COR-L47 (cell line): Measurements from ENCODE around the gene HOXA6.

ENCODE experiments used
- DNase-seq: peaks from one replicate; lab custom pipeline; 2025; lab: John Stamatoyannopoulos, UW

Gene HOXA6

GRCh38 chr7:27149842-27150567 lies 2.4 kb upstream of the HOXA6 start:
- no peak for DNase-seq

DNA sequence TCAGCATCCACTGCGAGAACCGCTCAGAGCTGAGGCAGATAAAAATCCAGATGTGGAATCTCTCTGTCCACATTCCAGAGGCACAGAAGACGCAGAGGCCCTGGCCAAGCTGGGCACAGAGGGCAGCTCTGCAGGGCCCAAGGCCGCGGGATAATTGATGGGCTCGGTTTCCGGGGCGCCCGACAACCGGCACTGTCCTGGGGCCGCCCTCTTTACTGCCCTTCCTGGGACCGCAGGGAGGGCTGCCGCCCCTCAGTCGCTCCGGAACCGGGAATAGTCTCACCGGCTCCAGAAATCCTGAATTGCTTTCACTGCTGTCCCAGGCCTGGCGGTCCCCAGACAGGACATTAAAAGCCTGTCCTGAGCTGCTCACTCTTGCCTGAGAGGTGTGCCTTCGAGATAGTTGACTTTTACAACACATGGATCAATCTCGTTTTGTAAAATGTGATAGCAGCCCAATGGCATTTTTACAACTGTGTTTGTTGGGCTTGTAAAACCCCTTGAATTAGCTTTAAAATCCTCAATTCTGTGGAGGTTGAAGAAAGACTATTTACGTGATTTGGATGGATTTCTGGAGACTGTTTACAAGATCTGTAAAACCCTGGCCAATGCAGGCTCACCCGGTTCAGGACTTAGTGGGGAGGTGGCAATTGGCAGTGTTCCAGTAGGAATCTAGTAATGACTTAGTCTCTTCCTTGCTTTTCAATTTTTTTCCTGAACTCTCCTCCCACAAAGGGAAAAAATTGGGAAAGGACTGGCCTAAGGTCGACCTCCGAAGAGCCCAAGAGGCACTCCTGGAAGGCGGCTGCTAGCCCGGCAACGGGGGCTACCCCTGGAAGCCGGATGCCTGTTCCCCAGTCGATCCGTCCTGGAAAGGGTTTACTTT lies 1.4 kb upstream of the HOXA6 start:
- no peak for DNase-seq

- no peak for DNase-seq
Observed at GRCh38 chr7:27148031-27148755, 619 bp upstream of the HOXA6 start.

- DNase-seq, result no peak
Observed at GRCh38 chr7:27146491-27147198, 929 bp downstream of the HOXA6 start.

DNA sequence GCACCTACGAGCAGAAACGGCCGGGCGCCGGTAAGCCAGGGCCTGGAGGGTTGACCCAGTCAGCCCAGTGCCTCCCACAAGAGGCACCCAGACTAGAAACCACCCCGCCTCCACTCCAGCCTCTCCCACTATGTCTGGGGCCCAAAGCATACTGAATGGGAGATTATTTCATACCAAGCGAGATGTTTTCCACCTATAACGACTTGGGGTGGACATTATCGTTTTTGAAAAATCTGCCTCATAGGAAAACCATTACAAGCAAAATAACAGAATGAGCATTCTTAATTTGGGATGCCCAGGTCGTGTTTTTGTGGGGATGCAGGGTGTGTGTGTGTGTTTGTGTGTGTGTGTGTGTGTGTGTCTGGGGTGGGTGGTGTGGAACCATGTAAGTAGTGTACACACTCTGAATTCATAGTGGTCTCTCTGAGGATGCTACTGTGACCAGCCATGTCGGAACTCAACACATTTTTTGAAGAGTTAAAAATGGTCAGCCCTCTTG lies 1.6 kb downstream of the HOXA6 start:
- DNase-seq, result no peak

DNA sequence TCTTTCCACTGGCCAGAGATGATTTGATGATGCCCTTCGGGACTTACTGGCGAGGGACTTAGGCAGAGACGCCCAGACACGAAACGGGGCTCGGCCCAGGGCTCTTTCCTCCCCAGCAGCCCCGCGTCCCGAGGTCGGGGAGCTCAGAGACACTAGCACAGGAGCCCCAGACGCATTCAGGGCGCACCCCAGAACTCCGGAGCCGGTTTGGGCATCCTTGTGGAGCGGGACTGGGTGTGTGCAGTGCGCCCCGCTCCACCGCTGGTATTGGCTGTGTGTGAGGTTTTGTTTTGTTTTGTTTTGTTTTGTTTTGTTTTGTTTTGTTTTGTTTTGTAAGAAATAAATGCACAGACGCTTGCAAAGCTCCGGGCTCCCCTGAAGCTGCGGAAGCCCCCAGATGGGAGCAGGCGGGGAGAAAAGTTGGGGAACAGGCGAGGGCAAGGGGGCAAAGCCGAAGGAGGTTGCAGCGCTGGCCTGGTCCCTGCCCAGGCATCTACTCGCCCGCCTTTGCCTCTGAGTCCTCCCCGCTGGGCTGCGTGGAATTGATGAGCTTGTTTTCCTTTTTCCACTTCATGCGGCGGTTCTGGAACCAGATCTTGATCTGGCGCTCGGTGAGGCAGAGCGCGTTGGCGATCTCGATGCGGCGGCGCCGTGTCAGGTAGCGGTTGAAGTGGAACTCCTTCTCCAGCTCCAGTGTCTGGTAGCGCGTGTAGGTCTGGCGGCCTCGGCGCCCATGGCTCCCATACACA lies 2.2 kb downstream of the HOXA6 start:
- no peak for DNase-seq

GRCh38 chr7:27144781-27145164 lies 2.8 kb downstream of the HOXA6 start:
- no peak for DNase-seq

DNA sequence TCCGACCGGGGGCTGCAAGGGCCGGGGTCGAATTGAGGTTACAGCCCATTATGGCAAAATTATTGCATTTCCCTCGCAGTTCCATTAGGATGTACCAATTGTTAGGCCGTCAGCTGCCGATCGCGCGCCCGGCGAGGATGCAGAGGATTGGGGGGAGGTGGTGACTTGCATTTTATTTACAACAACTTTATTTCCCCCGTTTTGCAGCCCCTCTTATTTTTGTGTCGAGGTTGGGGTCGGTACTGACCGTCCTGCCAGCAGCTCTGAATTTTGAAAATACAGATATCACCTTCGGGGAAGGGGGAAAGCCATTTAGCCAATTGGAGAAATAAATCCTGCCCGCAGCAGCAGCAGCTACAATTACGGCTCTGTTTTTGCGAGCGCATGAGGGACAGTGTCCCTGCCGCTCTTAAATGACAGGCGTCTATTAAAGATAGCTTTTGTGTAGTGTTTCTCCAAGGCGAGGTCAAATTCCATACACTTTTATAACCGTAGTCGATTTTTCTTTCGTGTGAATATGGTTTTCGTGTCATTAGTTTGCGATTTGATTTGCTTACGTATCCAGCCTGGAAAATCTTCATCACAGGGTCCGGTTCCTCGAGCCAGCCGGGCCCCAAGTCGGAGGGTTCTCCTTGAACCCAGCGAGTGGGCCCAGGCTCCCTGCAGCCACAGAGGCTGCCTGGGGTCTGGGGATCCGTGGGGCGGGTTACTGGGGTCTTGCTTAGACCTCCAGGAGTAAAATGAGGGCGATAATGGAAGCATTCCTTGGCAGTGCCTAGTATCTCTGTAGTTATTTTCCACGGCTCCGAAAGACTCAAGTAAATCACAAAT lies 3.4 kb downstream of the HOXA6 start:
- no peak for DNase-seq

DNA sequence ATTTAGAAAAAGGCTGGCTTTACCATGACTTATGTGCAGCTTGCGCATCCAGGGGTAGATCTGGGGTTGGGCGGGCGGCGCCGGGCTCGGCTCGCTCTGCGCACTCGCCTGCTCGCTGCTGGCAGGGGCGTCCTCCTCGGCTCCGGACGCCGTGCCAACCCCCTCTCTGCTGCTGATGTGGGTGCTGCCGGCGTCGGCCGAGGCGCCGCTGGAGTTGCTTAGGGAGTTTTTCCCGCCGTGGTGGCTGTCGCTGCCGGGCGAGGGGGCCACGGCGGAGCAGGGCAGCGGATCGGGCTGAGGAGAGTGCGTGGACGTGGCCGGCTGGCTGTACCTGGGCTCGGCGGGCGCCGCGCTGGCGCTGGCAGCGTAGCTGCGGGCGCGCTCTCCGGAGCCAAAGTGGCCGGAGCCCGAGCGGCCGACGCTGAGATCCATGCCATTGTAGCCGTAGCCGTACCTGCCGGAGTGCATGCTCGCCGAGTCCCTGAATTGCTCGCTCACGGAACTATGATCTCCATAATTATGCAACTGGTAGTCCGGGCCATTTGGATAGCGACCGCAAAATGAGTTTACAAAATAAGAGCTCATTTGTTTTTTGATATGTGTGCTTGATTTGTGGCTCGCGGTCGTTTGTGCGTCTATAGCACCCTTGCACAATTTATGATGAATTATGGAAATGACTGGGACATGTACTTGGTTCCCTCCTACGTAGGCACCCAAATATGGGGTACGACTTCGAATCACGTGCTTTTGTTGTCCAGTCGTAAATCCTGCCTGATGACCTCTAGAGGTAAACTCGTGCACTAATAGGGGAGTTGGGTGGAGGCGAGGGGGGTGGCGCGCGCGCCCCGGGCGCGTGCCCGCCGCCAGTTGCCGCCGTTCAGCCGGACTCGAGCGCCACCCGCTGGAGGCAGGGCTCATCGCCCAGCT lies 4.3 kb downstream of the HOXA6 start, which contains the start of gene HOXA5:
HOXA5 (minus strand) TSS at position 659 of the 927 bp plus-strand sequence; CDS start at position 585, 74 bp downstream.
- DNase-seq, result peak; percentile 83

DNA sequence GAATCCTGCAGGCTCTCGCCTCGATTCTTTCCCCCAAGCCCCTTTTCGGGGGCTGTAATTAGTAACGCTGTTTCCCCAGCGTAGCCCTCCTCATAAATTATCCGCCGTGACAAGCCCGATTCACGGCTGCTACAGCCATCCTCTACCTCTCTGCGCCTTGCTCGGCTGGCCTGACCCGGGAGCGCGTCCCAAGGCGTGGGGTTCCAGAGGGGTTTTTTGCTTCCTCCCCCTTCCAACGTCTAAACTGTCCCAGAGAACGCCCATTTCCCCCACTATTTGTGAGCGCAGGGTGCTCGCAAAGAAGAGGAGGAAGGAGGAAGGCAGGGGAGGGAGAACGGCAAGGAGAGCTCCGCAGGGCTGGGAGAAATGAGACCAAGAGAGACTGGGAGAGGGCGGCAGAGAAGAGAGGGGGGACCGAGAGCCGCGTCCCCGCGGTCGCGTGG lies 5.0 kb downstream of the HOXA6 start:
- no peak for DNase-seq

GRCh38 chr7:27141923-27142579 lies 5.5 kb downstream of the HOXA6 start:
- DNase-seq, result no peak

GRCh38 chr7:27141137-27141922 lies 6.2 kb downstream of the HOXA6 start:
- DNase-seq, result no peak

DNA sequence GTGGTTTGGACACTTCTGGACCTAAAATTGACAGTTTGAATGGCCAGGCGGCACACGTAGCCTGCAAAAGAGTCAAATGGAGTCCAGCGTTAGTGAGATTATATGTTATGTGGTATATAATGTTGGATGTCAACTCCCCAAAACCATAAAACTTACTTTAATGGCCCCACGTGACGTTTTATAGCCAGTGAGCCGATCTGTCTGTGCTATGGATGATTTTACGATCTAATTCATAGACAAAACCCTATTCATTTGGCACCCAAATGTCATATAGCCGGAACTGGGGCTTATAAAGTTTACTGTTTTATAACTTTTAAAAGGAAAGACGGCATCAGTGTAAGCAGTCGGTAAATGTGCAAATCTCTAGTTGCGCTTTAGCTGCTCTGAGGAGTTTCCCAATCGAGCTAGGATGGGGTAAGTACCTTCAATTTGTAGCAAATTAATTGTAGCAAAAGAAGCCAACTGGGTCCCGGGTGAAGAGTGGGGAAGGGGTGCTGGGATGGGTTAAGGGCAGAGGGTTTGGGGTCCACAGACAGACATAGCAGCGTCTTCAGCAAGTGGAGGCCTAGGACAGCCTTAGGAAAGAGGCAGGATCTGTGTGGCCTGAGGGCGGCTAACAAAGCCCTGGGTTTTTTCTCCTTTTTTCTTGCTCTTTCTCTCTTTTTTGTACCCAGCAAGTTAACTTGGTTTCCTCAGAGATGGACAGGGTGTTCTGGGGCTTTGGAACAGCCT lies 7.3 kb downstream of the HOXA6 start:
- no peak for DNase-seq

DNA sequence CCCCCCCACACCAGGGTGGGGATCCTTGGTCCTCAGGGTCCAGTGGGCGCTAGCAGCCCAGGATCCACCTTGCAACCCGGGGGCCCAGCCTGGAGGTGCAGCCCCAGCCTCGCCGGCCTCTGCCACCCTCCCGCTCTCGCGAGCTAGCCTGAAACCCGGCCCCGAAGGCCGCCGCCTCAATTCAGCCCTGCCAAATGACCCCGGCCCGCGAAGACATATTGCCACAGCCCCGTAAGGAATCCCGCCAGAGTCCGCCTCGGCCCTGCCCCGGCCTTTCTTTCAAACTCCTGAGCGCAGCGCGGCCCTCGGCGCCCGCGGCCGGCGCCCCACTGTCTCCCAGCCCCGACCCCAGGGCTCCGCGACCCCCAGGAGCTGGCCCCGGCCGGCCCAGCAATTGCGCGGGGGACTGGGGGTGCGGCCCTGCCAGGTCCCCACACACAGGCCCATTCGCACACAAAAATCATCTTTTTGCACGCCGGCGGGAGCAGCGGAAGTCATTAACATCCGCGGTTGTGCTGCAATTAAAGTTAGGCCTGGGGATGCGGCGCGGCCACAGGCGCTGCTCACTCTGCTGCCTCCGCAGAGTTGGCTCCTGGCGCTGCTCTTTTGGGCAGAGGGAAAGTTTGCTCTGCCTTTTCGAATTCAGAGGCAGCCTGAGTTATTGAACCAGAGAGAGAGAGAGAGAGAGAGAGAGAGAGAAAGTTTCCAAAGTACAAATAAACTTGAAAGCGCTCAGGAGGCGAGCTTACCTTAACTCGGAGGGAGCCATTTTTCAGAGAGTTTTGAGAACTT lies 8.0 kb downstream of the HOXA6 start:
- DNase-seq, result no peak

GRCh38 chr7:27138985-27139333 lies 8.6 kb downstream of the HOXA6 start:
- no peak for DNase-seq

DNA sequence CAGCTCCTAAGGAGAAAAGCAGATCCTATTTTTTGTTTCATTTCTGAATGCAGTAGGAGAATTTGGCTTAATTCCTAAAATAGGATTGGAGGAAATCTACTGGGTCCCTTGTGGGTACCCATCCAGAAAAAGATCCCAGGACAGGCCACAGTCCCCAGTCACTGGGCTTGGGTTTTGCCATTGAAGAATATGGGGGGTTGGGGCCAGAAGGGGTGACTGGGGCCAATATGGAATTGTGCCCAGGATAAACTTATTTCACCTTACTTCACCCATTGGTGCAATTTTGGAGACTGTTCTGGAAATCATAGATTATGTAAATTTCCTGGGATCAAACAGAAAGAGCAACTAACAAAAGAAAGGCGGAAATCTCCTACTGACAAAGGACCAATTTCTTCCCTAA lies 9.1 kb downstream of the HOXA6 start:
- no peak for DNase-seq
